Activated T-cell treated with anti-CD3 and anti-CD28 coated beads, Interleukin-2, amount 50 U/mL, for 1 hour (primary cell): ENCODE results near the gene SMAD7.

Experiments
- DNase-seq: peaks from one replicate; pipeline ENCODE4 v3.0.0-alpha.2; 2020

The SMAD7 gene

GRCh38 chr18:48893061-48893607, 57.6 kb downstream of the SMAD7 start:
- no peak for DNase-seq

GRCh38 chr18:48892146-48892855, 58.5 kb downstream of the SMAD7 start:
- DNase-seq: no peak

GRCh38 chr18:48891721-48892120, 59.0 kb downstream of the SMAD7 start:
- no peak for DNase-seq

- no peak for DNase-seq
These were observed 60.6 kb downstream of the SMAD7 start for GRCh38 chr18:48889981-48890762.

- DNase-seq: no peak
These were observed 61.4 kb downstream of the SMAD7 start for GRCh38 chr18:48889115-48889941.

- DNase-seq: no peak
These were observed 62.0 kb downstream of the SMAD7 start for GRCh38 chr18:48888773-48889080.

GRCh38 chr18:48887905-48888772, 62.6 kb downstream of the SMAD7 start:
- no peak for DNase-seq

GRCh38 chr18:48887294-48887904, 63.4 kb downstream of the SMAD7 start:
- no peak for DNase-seq

GRCh38 chr18:48886520-48887293, 64.1 kb downstream of the SMAD7 start:
- DNase-seq: no peak

- no peak for DNase-seq
These were observed 64.8 kb downstream of the SMAD7 start for GRCh38 chr18:48885924-48886400.

- DNase-seq: no peak
These were observed 65.4 kb downstream of the SMAD7 start for GRCh38 chr18:48885266-48885923.

GRCh38 chr18:48884771-48885170, 66.0 kb downstream of the SMAD7 start:
- DNase-seq: no peak

GRCh38 chr18:48884306-48884705, 66.5 kb downstream of the SMAD7 start:
- DNase-seq: no peak

GRCh38 chr18:48882379-48882778, 68.4 kb downstream of the SMAD7 start:
- DNase-seq: no peak

- no peak for DNase-seq
These were observed 69.8 kb downstream of the SMAD7 start for GRCh38 chr18:48880931-48881330.

- DNase-seq: no peak
These were observed 71.7 kb downstream of the SMAD7 start for GRCh38 chr18:48879008-48879431.

- no peak for DNase-seq
These were observed 72.3 kb downstream of the SMAD7 start for GRCh38 chr18:48878471-48878870.

- DNase-seq: no peak
These were observed 72.8 kb downstream of the SMAD7 start for GRCh38 chr18:48877941-48878340.

- DNase-seq: no peak
These were observed 74.2 kb downstream of the SMAD7 start for GRCh38 chr18:48876590-48876989.

- no peak for DNase-seq
These were observed 74.7 kb downstream of the SMAD7 start for GRCh38 chr18:48875942-48876511.
